DND-41 (cell line): ENCODE data around the gene POLR2J.
"Not testable (repeated sequence)": the region's sequence is repeated elsewhere in the genome, so short reads cannot be mapped to it uniquely, and the experiment has no call there.

ENCODE experiments used
- EZH2 ChIP-seq: IDR thresholded peaks from 3 replicates; pipeline ENCODE4 v1.6.1; 2012; ENCODE audit warnings: borderline replicate concordance, low read depth, mild to moderate bottlenecking, moderate library complexity, low read length, inconsistent platforms; ENCODE audit not compliant: severe bottlenecking
- TF ChIP-seq, protein P1 (sequence below): IDR thresholded peaks from 2 replicates; pipeline ENCODE4 v1.5.1; 2012; ENCODE audit warnings: borderline replicate concordance, low read length, moderate library complexity, mild to moderate bottlenecking; ENCODE audit not compliant: poor library complexity, severe bottlenecking; ENCODE audit errors: extremely low read depth

DNA sequence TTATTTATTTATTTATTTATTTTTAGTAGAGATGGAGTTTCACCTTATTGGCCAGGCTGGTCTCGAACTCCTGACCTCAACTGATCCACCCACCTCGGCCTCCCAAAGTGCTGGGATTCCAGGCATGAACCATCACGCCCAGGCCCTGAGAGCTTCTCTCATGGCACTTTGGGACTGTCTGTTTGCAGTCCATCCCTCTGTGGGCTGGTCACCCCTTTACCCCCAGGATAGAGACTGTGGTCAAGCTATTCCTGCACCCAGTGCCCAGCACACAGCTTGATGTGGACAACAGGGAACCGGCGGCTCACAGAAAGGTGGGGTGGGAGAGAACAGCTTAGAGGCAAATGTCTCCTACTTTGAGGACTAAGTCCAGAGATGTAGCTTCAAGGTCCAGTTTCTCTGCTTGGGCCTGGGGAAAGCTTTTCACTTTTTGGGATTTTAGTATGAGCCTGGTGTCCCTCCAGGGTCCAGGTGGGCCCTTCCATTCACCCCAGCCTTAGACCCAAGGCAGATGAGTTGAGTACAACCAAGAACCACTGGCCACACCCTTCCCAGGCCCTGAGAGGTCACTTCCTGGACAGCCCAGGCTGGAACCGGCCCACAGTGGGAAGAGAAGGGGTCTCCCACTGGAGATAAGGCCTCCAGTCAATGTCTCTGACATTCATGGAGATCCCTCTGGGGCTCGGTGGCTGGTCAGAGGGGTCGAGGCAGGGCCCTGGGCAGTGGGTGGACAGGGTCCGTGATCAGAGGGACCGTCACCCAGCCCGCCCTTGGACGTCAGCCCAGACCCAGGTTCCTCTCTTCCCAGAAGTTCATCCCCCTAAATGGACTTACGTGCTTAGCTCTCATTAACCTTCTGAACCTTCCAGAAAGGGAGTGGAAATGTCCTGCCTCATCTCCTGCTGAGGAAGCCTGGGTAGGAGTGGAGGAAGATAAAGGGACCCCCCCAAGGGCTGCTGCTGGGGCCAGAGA is 49.4 kb upstream of the POLR2J start:
- not testable (repeated sequence) for TF ChIP-seq EZH2
- TF ChIP-seq, protein P1, sequence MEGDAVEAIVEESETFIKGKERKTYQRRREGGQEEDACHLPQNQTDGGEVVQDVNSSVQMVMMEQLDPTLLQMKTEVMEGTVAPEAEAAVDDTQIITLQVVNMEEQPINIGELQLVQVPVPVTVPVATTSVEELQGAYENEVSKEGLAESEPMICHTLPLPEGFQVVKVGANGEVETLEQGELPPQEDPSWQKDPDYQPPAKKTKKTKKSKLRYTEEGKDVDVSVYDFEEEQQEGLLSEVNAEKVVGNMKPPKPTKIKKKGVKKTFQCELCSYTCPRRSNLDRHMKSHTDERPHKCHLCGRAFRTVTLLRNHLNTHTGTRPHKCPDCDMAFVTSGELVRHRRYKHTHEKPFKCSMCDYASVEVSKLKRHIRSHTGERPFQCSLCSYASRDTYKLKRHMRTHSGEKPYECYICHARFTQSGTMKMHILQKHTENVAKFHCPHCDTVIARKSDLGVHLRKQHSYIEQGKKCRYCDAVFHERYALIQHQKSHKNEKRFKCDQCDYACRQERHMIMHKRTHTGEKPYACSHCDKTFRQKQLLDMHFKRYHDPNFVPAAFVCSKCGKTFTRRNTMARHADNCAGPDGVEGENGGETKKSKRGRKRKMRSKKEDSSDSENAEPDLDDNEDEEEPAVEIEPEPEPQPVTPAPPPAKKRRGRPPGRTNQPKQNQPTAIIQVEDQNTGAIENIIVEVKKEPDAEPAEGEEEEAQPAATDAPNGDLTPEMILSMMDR: not testable (repeated sequence)
